Cardiac septum (tissue), 1 donor: ENCODE results near the gene NPY4R2. TPM values are rescaled to one million over a fixed set of nuclear protein-coding genes. Genes with fewer than 3 reads are reported as not detected.
"Not testable (repeated sequence)": the region's sequence is repeated elsewhere in the genome, so short reads cannot be mapped to it uniquely, and the experiment has no call there.

Experiments used
- DNase-seq: peaks from one replicate; pipeline ENCODE4 v3.0.0-alpha.2; 2020; ENCODE audit warnings: low spot score
- intact Hi-C: fragments of 100-400 bp; cut with DNase I; formaldehyde crosslinking; loops from one replicate; pipeline ENCODE4 v1.14.0; 2022
- long read RNA-seq: library from polyadenylated mRNA; unstranded; transcript quantifications from one replicate; pipeline ENCODE4 v2.0.0, GENCODE V29; 2021
- total RNA-seq: library from RNA; stranded (reverse); fragmentation: NEBNext Ultra II Directional; extraction: Animal tissue kit (Norgen Biotek cat#: 25700); gene quantifications from one replicate; pipeline ENCODE4 v1.2.1, GENCODE V29; 2021
- donor health status: DM: no; HTN: no; CAD: no.

NPY4R2 gene, protein sequence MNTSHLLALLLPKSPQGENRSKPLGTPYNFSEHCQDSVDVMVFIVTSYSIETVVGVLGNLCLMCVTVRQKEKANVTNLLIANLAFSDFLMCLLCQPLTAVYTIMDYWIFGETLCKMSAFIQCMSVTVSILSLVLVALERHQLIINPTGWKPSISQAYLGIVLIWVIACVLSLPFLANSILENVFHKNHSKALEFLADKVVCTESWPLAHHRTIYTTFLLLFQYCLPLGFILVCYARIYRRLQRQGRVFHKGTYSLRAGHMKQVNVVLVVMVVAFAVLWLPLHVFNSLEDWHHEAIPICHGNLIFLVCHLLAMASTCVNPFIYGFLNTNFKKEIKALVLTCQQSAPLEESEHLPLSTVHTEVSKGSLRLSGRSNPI
- total RNA-seq = not detected
- long read RNA-seq = 0 reads

DNA sequence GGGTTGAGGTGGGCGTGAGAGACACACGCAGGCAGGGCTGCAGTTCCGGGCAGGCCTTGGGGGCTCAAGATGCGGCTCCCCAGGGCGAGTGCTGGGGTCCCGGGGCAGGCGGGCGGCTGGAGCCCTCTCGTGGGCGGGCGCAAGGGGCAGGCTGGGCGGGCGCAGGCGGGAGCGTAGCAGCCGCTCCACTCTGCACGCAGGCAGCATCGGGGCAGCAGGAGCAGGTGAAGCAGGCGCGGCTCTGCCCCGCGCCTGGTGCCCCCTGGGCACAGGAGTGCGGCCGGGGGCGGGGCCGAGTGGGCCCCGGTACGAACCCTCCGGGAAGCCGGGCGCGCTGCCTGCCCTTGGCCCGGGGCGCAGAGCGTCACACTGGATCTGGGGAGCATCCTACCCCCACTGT is at the start of gene NPY4R2:
NPY4R2 (plus strand) TSS at position 188 of the 400 bp plus-strand sequence. CDS start 3,326 bp downstream, outside the sequence.
- DNase-seq, intact Hi-C loops: not testable (repeated sequence)

DNA sequence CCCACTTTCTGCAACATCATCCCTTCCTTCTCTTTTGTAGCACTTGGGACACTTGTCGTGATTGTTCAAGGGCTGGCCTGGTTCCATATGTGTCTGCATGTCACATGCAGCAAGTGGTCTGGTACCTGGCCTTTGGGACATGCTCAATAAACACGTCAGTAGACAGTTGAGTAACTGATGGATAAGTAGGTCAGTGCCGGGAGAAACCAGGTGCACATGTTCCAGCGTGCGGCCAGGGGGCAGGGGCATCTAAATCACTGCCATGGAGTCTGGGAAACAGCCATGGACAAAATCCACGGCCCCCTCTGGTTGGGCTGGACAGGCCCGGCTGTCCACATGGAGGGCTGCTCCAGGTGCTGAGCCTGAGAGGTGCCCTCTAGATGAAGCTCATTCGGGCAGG is 47.6 kb upstream of the NPY4R2 start:
- DNase-seq, intact Hi-C loops: not testable (repeated sequence)

DNA sequence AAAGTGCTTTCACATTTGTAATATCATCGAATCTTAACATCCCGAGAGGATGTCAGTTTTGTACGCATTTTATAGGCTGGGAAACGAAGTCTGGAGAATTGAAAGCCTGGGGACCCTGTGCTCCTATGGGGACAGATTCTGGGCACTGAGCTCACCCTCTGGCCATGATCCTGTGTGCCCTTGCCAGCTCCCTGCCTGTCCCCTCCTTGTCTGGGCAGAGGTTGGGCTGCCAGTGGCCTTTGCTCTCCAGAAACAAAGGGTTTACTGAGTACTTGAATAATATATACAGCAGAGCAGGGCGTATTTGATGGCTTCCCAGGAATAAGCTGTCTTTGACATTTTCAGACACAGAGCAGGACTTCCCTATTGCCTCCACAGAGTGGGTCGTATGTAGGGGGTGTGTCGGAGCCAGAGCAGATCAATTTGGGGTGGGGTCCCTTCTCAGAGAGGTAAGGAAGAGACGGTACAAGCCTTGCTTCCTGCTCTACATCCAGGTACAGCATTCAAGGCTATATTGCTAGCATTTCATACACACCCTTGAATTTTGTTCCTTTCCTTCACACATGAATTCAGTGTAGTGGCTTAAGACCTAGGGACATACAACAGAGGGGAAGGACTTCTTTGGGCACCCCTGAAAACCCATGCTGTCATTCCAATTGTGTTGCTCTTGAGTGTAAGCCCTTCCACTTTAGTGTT is 46.8 kb upstream of the NPY4R2 start:
- intact Hi-C loops, DNase-seq: not testable (repeated sequence)

DNA sequence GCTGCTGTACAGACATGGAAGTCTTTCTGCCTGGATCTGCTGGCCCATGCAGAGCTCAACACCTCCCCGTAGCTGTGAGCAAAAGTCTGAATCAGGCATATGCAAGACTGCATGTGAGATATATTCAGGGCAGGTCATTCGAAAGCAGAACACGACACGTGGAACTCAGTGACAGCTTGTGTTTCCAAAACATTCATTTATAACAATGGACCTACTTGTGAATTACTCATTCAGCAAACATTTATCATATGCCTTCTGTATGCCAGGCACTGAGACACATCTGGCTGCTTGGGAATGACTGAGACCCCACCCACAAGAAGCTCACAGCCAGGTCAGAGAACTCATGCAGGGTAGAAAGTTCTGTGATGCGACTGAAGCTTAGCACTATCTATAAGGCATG is 46.2 kb upstream of the NPY4R2 start:
- DNase-seq, intact Hi-C loops: not testable (repeated sequence)

DNA sequence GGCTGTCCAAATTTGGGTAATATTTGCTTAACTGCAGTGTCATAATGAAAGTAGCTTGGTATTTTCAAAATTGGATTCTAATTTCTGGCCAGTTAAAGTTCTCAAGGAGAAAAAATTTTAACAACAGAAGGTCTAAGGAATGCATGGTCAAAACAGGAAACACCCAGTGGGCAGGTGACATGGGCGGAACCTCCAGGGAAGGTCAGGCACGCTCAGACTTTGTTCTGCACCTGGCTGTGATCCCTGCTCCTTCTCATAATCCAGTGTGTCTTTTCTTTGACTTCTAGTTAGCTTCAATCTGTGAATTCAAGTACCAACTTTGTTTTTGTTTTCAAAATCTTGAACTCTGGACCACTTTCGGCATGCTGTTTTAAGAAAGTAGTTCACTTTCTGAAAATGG is 34.2 kb upstream of the NPY4R2 start:
- intact Hi-C loops, DNase-seq: not testable (repeated sequence)

DNA sequence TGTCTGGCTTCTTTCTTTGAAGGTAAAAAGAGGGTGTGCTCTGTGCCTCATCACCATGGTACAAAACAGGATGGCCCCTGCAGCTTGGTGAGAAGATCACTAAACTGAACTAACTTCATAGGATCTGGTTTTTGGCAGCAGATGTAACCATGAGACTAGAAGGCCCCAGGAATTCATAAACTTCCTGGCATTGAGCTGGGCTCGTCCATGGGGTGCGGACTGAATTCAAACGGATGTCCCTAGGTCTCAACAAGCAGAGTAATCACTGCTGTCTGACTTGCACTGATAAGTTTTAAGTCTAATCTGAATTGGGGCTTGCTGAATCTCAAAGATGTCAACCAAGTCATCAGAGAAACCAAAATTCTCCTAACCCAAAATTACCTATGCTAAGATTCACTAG is 33.5 kb upstream of the NPY4R2 start:
- intact Hi-C loops, DNase-seq: not testable (repeated sequence)

DNA sequence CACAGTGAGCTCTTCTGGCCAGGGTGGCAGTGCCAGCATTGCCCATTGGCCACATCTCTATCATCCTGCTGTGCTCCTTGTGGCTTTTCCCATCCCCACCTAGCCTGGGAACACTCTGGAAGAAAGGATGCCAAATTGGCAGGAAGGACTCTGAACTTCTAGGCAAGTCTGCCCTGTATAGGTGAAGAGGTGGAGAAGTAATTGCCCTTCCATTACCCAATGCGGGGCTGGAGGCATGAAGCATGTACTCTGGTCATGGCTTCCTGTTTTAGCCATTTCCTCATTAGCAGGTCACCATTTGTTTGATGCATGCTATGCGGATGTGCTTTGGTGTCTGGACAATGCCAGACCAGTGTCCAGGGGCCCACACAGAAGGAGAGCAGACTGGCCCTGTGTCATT is 32.1 kb upstream of the NPY4R2 start:
- intact Hi-C loops, DNase-seq: not testable (repeated sequence)

DNA sequence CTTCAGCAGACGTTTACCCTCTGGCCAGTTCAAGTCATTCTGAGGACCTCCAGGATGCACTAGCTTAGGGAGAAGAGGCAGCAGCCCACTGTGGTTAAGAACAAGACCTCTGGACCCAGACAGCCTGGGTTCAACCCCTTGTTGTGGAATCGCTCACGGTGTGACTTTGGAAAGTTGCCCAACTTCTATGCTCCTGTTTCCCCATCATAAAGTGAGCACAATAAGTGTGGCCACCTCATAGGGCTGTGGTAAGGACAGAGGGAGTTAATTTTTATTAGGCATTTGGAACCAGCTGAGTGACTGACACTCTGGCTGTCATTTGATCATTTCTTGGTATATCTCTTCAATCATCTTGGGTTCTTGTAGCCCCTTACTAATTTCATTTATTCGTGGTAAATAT is 31.6 kb upstream of the NPY4R2 start:
- DNase-seq, intact Hi-C loops: not testable (repeated sequence)

DNA sequence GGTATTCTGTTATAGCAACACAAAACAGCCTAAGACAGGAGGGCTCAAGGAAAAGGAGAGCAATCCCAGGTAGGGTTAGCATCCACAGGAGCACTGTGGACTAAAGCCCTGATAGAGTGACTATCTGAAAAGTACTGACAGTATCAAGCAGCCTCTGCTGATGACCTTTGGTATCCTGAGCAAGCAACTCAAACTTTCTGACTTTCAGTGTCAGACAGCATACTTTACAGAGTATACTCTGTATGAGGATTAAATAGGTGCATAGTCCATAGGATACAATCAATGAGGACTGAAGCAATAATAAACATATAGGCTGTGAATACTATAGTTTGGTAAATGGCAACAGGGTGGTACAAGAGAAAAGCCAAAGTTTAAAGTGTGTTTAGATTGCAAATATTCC is 27.7 kb upstream of the NPY4R2 start:
- intact Hi-C loops, DNase-seq: not testable (repeated sequence)

DNA sequence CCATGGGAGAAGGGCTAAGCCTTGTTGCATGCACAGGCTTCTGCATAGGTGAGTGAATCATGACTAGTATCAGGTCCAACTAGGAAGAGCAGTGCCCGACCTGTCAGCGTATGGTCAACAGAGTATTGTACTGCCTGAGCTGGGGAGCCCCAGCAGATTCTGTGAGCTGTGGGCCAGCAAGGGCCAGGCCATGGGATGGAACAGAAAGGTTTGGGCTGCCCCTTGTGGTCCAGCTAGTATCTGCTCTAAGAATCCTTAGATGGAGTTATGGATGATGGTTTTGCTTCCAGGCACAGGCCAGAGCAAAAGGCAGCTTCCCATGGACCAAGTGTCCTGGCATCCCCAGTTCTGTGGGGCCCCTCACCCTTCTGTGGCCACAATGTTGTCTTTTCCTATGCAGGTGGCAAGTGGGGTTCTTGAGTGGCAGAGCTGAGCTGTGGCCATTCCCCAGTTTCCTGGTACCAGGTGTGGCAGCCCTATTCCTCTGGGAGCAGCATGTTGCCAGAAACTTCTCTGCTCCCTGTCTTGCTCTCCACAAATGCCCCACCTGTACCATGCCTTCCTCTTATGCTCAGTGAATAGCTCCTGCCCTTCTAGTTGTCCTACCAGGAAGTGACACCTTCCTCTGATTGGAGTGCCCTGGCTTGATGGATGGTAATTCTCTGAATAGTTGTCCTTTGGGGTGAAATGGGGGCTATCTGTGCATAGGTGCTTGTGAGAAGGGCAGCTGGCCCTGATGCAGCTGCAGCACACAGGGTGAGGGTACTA is 25.8 kb upstream of the NPY4R2 start:
- intact Hi-C loops, DNase-seq: not testable (repeated sequence)

DNA sequence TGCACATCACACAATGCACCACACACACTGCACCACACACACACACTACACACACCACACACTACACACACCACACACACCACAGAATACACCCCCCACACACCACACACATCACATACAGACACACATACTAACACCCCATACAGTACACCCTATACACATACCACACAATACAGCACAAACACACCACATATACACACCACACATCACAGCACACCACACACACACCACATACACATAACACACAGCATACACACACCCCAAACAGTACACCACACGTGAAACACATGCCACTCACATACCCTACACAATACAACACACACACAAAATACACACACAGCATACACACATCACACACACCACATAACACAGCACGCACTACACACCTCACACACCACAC is 23.9 kb upstream of the NPY4R2 start:
- intact Hi-C loops, DNase-seq: not testable (repeated sequence)

DNA sequence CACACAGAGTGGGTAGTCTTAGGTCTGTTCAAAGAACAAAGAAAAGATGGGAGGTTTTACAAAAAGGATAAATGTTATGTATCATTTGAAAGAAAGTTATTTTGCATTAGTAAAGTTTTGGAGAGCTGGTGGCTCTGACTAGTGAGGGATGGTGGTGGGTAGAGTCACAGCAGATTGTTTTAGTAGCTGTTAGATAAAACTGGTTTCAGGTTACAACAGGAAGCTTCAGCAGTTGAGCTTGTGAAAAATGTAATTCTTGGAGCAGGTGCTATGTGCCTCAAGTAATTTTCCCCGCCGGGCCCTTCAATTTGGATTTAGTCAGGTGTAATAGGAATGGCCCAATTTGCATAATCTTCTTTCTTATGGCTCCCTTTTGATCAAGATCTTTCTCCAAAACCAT is 20.6 kb upstream of the NPY4R2 start:
- DNase-seq, intact Hi-C loops: not testable (repeated sequence)

DNA sequence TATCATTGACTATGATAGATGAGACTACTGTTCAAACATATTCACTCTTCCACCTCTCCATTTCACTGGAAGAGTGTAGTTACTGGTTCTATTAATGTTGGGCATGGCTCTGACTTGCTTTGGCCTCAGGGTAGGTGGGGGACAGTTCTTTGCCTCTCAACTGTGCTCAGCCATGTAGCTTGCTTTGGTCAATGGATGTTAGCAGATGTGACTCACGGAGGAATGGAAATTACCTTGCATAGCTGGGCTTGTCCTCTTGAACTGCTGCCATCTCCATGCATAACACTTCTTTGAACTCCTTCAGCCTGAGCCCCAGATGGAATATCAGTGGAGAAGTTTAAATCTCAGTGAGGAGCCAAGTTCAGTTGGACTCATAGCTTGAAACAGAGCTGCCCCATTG is 9.1 kb upstream of the NPY4R2 start:
- intact Hi-C loops = not testable (repeated sequence)

DNA sequence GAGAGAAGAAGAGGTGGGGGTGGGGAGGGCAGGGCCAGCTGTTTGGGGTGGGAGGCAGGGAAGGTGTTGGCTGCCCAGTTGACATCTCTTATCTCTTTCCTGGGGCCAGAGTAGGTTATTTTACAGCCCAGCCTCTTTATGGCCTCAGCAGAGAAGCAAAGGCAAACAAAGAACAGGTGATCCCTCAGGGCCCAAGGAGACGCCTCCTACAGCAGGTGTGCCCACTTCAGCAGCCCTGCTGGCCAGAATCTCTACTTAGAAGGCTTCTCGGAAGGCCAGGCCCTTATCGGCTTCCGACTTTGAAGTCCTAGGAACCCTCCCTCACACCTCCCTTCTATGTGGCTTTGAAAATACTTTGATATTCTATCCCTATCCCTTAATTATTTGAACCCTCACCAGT is 8.0 kb upstream of the NPY4R2 start:
- DNase-seq, intact Hi-C loops: not testable (repeated sequence)

More for the DNA sequence above, 9.1 kb upstream of the NPY4R2 start:
- not testable (repeated sequence) for DNase-seq

DNA sequence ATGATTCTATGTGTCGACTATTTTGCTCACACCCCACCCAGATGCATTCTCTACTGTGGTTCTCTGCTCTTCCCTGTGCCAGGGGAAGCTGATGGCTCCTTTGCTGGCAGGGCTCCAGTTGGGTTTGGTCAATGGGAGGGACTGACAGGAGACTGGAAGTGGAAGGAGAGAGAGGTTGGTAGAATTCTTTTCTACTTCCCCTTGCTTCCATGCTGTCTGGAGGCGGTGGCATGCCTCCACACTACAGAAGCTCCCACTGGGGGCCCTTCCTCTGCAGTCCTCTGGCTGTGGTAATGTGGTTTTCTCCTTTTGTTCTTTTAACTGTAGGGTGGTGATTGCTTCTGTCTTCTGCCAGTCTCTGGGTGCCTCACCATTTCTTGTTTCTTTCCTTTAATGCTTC is 4.4 kb upstream of the NPY4R2 start:
- intact Hi-C loops, DNase-seq: not testable (repeated sequence)

DNA sequence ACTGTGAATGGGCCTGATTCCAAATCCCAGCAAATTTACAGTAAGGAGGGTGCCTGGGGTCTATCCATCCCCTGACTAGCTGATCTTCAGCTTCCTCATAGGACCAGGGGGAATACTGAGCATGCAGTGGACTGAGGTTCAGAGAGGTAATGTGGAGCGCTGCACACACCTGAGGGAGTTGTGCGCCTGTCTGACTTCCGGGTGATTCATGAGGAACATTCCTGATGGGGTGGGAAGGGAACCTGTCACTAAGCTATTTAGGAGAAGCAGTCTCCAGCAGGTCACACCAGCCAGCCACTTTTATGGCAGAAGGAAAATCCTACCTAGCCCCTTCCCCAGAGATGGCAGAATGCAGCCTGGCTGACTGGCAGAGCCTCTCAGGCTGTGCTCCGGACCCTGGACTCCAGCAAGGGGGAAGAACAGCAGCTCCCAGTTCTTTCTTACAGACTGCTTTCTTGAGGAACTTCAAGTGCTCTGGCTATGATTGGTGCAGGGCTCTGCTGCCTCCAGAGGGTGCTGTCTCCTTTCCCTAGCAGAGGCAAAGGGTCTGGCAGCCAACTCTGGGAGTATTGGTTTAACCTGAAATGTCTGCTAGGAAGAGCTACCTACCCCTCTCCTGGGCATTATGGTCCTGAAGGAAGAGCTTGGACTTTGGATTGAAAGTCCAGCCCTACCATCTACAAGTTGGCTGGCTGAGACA is 2.5 kb upstream of the NPY4R2 start:
- intact Hi-C loops, DNase-seq: not testable (repeated sequence)

DNA sequence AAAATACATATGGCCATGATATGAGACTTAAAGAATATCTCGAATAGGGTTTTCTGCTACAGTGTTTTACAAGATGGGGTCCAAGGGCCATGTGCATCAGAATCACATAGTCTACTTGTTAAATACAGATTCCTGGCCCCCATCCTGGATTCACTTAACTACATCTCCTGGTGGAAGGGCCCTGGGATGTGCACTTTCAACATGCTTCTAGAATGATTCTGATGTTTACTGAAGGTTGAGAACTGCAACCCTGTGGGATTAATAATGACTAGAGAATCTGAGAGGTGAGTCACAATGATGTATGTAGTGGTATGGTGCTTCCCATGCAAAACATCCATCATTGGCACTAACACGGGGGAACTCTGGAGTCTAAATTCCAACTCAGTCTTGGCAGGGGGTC is 2.1 kb downstream of the NPY4R2 start:
- intact Hi-C loops, DNase-seq: not testable (repeated sequence)

DNA sequence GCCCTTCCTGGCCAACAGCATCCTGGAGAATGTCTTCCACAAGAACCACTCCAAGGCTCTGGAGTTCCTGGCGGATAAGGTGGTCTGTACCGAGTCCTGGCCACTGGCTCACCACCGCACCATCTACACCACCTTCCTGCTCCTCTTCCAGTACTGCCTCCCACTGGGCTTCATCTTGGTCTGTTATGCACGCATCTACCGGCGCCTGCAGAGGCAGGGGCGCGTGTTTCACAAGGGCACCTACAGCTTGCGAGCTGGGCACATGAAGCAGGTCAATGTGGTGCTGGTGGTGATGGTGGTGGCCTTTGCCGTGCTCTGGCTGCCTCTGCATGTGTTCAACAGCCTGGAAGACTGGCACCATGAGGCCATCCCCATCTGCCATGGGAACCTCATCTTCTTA is 4.0 kb downstream of the NPY4R2 start:
- DNase-seq, intact Hi-C loops: not testable (repeated sequence)

DNA sequence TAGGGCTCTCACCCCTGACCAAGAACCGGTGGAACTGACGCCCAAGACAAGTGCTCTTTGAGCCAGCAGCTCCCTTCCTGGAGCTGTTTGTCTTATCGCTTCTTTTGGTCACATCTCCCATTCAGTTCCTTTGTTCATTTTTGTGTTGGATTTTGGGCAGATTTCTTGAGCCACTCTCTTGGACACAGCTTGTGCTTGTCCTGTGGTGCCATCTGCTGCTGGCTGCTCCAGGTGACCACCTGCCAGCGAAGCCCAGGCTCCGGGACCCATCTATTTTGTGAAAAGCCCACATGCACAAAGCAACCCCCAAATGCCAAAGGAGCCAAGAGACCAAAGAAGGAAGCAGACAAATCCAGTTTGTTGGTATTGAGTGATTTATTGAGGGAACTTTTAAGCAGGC is 6.2 kb downstream of the NPY4R2 start:
- intact Hi-C loops, DNase-seq: not testable (repeated sequence)
